ENCODE data around the gene ARSD. TPM values are rescaled to one million over a fixed set of nuclear protein-coding genes. Genes with fewer than 3 reads are reported as not detected.

The ARSD gene, protein sequence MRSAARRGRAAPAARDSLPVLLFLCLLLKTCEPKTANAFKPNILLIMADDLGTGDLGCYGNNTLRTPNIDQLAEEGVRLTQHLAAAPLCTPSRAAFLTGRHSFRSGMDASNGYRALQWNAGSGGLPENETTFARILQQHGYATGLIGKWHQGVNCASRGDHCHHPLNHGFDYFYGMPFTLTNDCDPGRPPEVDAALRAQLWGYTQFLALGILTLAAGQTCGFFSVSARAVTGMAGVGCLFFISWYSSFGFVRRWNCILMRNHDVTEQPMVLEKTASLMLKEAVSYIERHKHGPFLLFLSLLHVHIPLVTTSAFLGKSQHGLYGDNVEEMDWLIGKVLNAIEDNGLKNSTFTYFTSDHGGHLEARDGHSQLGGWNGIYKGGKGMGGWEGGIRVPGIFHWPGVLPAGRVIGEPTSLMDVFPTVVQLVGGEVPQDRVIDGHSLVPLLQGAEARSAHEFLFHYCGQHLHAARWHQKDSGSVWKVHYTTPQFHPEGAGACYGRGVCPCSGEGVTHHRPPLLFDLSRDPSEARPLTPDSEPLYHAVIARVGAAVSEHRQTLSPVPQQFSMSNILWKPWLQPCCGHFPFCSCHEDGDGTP
- 10.0 and 24.8 TPM in 2 replicates for total RNA-seq

DNA sequence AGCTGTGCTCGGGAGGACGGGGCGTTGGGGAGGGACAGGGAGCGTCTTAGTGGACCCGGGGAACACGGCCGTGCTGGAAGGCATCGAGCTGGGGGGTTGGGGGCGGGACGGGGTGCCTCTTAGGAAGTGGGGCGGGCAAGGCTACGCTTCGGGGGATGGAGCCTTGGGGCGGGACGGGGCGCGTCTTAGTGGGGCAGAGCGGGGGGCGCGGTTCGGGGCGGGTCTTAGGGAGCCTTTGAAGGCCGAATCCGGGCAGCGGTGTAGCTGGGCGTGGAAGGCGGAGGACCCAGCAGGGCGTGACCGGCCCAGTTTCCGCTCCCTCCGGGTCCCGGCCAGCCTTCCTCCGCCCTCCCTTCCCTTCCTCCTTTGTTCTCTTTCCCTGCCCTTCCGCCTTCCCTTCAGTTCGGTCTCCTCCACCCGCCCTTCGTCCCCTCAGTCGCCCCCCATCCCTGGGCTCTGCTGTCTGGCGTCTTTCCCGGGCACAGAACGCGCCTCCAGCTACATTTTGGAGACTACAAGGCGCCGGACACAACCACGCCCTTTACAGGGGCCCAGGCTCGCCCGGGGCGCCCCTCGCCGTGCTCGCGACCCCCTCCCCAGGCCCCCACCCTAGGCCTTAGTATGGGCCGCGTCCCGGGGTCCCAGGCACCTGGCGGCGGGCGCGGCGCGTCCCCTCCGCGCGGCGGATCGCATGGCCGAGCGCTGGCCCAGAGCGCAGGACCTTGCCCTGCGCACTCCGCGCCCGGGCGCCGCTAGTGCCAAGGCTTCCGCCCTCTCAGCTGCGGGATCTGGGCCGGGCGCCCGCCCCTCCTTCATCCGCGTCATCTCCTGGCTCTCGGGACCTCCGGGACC lies at the start of gene ARSD:
Gene ARSD (minus strand): TSS at position 757 of the 852 bp plus-strand sequence. CDS start 64 bp downstream, at position 693.

Other genes starting within 250 kb of the ARSD start
- gene CD99, start 238.0 kb downstream of the ARSD start, total RNA-seq = 125 and 173 TPM in 2 replicates
- gene XG, start 177.3 kb downstream of the ARSD start, total RNA-seq = 0.58 and 2.5 TPM in 2 replicates
- gene GYG2, start 100.4 kb downstream of the ARSD start, total RNA-seq = 2.7 and 5.6 TPM in 2 replicates
- not detected in 2 replicates for gene ARSH, start 77.2 kb upstream of the ARSD start, total RNA-seq
- not detected in 2 replicates for gene ARSF, start 112.1 kb upstream of the ARSD start, total RNA-seq